Retinal pigment epithelial cell (primary cell): ENCODE measurements around the gene EDNRB.
A peak's percentile ranks its signal among the peaks of the same experiment; 100 is the strongest.

ENCODE experiments used
- DNase-seq: peaks from one replicate; pipeline ENCODE4 v3.0.0-alpha.2; 2010; ENCODE audit warnings: low read depth
- H3K4me3 ChIP-seq: 2 replicates; pipeline ENCODE4 v1.5.1; 2011; ENCODE audit warnings: mild to moderate bottlenecking, low read length, control low read depth, moderate library complexity
- CTCF ChIP-seq: conservative IDR thresholded peaks from 2 replicates; pipeline ENCODE4 v1.5.1; 2011; ENCODE audit warnings: low read depth, low read length, control low read depth, inconsistent platforms

Gene EDNRB

GRCh38 chr13:77868717-77869116, 49.9 kb downstream of the EDNRB start:
- H3K4me3 ChIP-seq = no peak overlapping the region
- no peak for DNase-seq
- TF ChIP-seq CTCF = no peak

- no peak for DNase-seq
- no peak for TF ChIP-seq CTCF
- no peak overlapping the region for H3K4me3 ChIP-seq
These were observed 51.7 kb downstream of the EDNRB start for GRCh38 chr13:77866971-77867370.

GRCh38 chr13:77865622-77866021, 53.0 kb downstream of the EDNRB start:
- no peak for DNase-seq
- no peak for TF ChIP-seq CTCF
- H3K4me3 ChIP-seq = no peak overlapping the region

- TF ChIP-seq CTCF = no peak
- DNase-seq = no peak
- no peak overlapping the region for H3K4me3 ChIP-seq
These were observed 55.5 kb downstream of the EDNRB start for GRCh38 chr13:77863144-77863543.

GRCh38 chr13:77861741-77862140, 56.9 kb downstream of the EDNRB start:
- DNase-seq = no peak
- H3K4me3 ChIP-seq = no peak overlapping the region
- no peak for TF ChIP-seq CTCF

GRCh38 chr13:77860507-77860981, 58.1 kb downstream of the EDNRB start:
- no peak for TF ChIP-seq CTCF
- no peak overlapping the region for H3K4me3 ChIP-seq
- DNase-seq = peak; percentile 66

- DNase-seq = no peak
- no peak overlapping the region for H3K4me3 ChIP-seq
- TF ChIP-seq CTCF = no peak
These were observed 59.2 kb downstream of the EDNRB start for GRCh38 chr13:77859450-77859849.
